Epithelial cell of esophagus (primary cell): ENCODE measurements around the gene CKAP4.

Source experiments
- DNase-seq: peaks from one replicate; pipeline ENCODE4 v3.0.0; 2010; ENCODE audit warnings: low read depth
- H3K4me3 ChIP-seq: 2 replicates; pipeline ENCODE4 v1.5.1; 2011; ENCODE audit warnings: mild to moderate bottlenecking, low read length, control low read depth
- CTCF ChIP-seq: IDR thresholded peaks from 2 replicates; pipeline ENCODE4 v1.5.1; 2011; ENCODE audit warnings: low read depth, mild to moderate bottlenecking, low read length, control low read depth, inconsistent platforms; ENCODE audit not compliant: insufficient read depth; ENCODE audit errors: missing control alignments

CKAP4 gene

GRCh38 chr12:106204312-106204711 is 43.5 kb downstream of the CKAP4 start:
- no peak for TF ChIP-seq CTCF
- DNase-seq = no peak
- H3K4me3 ChIP-seq = no peak overlapping the region

- no peak for TF ChIP-seq CTCF
- DNase-seq = no peak
- no peak overlapping the region for H3K4me3 ChIP-seq
Observed at GRCh38 chr12:106197906-106198623, 49.8 kb downstream of the CKAP4 start.

GRCh38 chr12:106195621-106196027 is 52.2 kb downstream of the CKAP4 start:
- TF ChIP-seq CTCF = no peak
- no peak overlapping the region for H3K4me3 ChIP-seq
- no peak for DNase-seq

GRCh38 chr12:106194351-106194750 is 53.5 kb downstream of the CKAP4 start:
- no peak for TF ChIP-seq CTCF
- no peak for DNase-seq
- H3K4me3 ChIP-seq = no peak overlapping the region

GRCh38 chr12:106193394-106194215 is 54.2 kb downstream of the CKAP4 start:
- H3K4me3 ChIP-seq = no peak overlapping the region
- TF ChIP-seq CTCF = no peak
- DNase-seq = no peak

GRCh38 chr12:106192659-106193393 is 55.0 kb downstream of the CKAP4 start:
- TF ChIP-seq CTCF = no peak
- DNase-seq = no peak
- no peak overlapping the region for H3K4me3 ChIP-seq
